HCT116 (cell line): ENCODE data around the gene STK36. TPM values are rescaled to one million over a fixed set of nuclear protein-coding genes. Genes with fewer than 3 reads are reported as not detected.

ENCODE experiments used
- ATAC-seq: fragments of 200-7000 bp; cut with Tn5 transposase; 2 replicates; pipeline ENCODE4 v1.9.1; 2020; ENCODE audit warnings: mild to moderate bottlenecking, moderate library complexity
- BruUV-seq: library from RNA; stranded (reverse); fragments of 400-500 nt; replicated peaks from 2 replicates; lab custom pipeline; 2021; lab: Mats Ljungman, UMichigan
- CTCF ChIA-PET: fragments of 300-600 bp; sonication (Branson Sonifier 250); formaldehyde crosslinking; loops from one replicate; lab custom pipeline; 2021; ENCODE audit warnings: antibody characterized with exemption; lab: Charles Lee
- POLR2A ChIA-PET: fragments of 300-600, 350-600 bp; sonication (Branson Sonifier 250); formaldehyde crosslinking; loops from one replicate; lab custom pipeline; 2021; ENCODE audit warnings: antibody characterized with exemption; lab: Charles Lee
- RAD21 ChIA-PET, 2 experiments: fragments of 300-600 bp; sonication (Branson Sonifier 250); formaldehyde crosslinking; loops; one replicate each; lab custom pipeline; 2023; ENCODE audit warnings: low total read pairs in 2 of 2; ENCODE audit not compliant: uncharacterized antibody in 2 of 2, unreplicated experiment in 2 of 2, low non-redundant PET in 1 of 2; lab: Charles Lee
- DNase-seq: peaks from one replicate; pipeline ENCODE4 v3.0.0-alpha.2; 2010; ENCODE audit warnings: low read depth, low spot score
- H2AFZ ChIP-seq: fragments of 200-600 bp; shearing (Covaris generic), sonication (generic); 2 replicates; pipeline ENCODE4 v1.6.1; 2017; ENCODE audit warnings: low read depth, mixed run types, mixed read lengths, antibody characterized with exemption, low read length; ENCODE audit not compliant: poor library complexity, severe bottlenecking
- H3K27ac ChIP-seq: 2 replicates; pipeline ENCODE4 v1.5.1; 2012; ENCODE audit warnings: low read depth, low read length
- H3K27me3 ChIP-seq: fragments of 200-600 bp; sonication (generic); 2 replicates; pipeline ENCODE4 v1.6.1; 2016; ENCODE audit warnings: mixed run types, low read length, mixed read lengths; ENCODE audit not compliant: insufficient read depth
- H3K36me3 ChIP-seq, 2 experiments: fragments of 200-500 bp in 1 of 2; fragments of 200-600 bp in 1 of 2; sonication (Bioruptor generic) in 1 of 2; sonication (generic) in 1 of 2; 2 replicates each; pipeline versions ENCODE4 v1.5.1 to v1.6.1; 2014 to 2016; ENCODE audit warnings: low read length in 2 of 2, inconsistent platforms in 1 of 2, mixed read lengths in 1 of 2, mixed run types in 1 of 2; ENCODE audit not compliant: insufficient read depth in 2 of 2, control insufficient read depth in 1 of 2
- H3K4me1 ChIP-seq, 2 experiments: fragments of 200-600 bp in 1 of 2; sonication (generic) in 1 of 2; 2 replicates each; pipeline versions ENCODE4 v1.5.1 to v1.6.1; 2012 to 2017; ENCODE audit warnings: low read length in 2 of 2, inconsistent platforms in 1 of 2, mild to moderate bottlenecking in 1 of 2, mixed read lengths in 1 of 2, mixed run types in 1 of 2, moderate library complexity in 1 of 2; ENCODE audit not compliant: insufficient read depth in 2 of 2, control insufficient read depth in 1 of 2
- H3K4me2 ChIP-seq: fragments of 200-600 bp; sonication (generic); 2 replicates; pipeline ENCODE4 v1.6.1; 2017; ENCODE audit warnings: mixed run types, low read length, mixed read lengths
- H3K4me3 ChIP-seq, 2 experiments: fragments of 200-600 bp in 1 of 2; sonication (generic) in 1 of 2; replicated peaks in 1 of 2; 2 replicates each; pipeline ENCODE4 v1.5.1; 2011 to 2016; ENCODE audit warnings: low read length in 2 of 2, control low read depth in 1 of 2, low read depth in 1 of 2, mild to moderate bottlenecking in 1 of 2, mixed read lengths in 1 of 2, mixed run types in 1 of 2
- H3K79me2 ChIP-seq: fragments of 200-600 bp; sonication (generic); 2 replicates; pipeline ENCODE4 v1.6.1; 2017; ENCODE audit warnings: mild to moderate bottlenecking, mixed run types, low read length, moderate library complexity, mixed read lengths; ENCODE audit not compliant: insufficient read depth
- H3K9ac ChIP-seq: fragments of 200-600 bp; sonication (generic); 2 replicates; pipeline ENCODE4 v1.6.1; 2016; ENCODE audit warnings: low read length, mixed read lengths
- H3K9me2 ChIP-seq: fragments of 200-600 bp; sonication (generic), shearing (Covaris generic); 2 replicates; pipeline ENCODE4 v1.6.1; 2017; ENCODE audit warnings: mixed run types, mild to moderate bottlenecking, moderate library complexity; ENCODE audit not compliant: insufficient read depth
- H3K9me3 ChIP-seq, 2 experiments: fragments of 200-500 bp in 1 of 2; fragments of 200-600 bp in 1 of 2; sonication (Bioruptor generic) in 1 of 2; sonication (generic) in 1 of 2; 2 replicates each; pipeline ENCODE4 v1.6.1; 2014 to 2017; ENCODE audit warnings: low read length in 2 of 2, mixed read lengths in 2 of 2, inconsistent platforms in 1 of 2, low read depth in 1 of 2, mild to moderate bottlenecking in 1 of 2, mixed run types in 1 of 2, moderate library complexity in 1 of 2; ENCODE audit not compliant: control insufficient read depth in 1 of 2, insufficient read depth in 1 of 2
- H4K20me1 ChIP-seq: fragments of 200-600 bp; sonication (generic), shearing (Covaris generic); 2 replicates; pipeline ENCODE4 v1.6.1; 2017; ENCODE audit warnings: mixed run types, mild to moderate bottlenecking, moderate library complexity; ENCODE audit not compliant: insufficient read depth
- ATF3 ChIP-seq: IDR thresholded peaks from 2 replicates; pipeline ENCODE4 v1.6.1; 2012
- CBX3 ChIP-seq: IDR thresholded peaks from 2 replicates; pipeline ENCODE4 v1.6.1; 2012; ENCODE audit warnings: low read depth
- CTCF ChIP-seq, 3 experiments: fragments of 200-600 bp in 1 of 3; sonication (generic) in 1 of 3; IDR thresholded peaks in 2 of 3; conservative IDR thresholded peaks in 1 of 3; 2 replicates each; pipeline ENCODE4 v1.5.1; 2012 to 2017; ENCODE audit warnings: low read depth in 2 of 3, low read length in 2 of 3, antibody characterized with exemption in 1 of 3, borderline replicate concordance in 1 of 3, control low read depth in 1 of 3, mild to moderate bottlenecking in 1 of 3, mixed read lengths in 1 of 3, mixed run types in 1 of 3, moderate library complexity in 1 of 3; ENCODE audit not compliant: insufficient read depth in 1 of 3
- EGR1 ChIP-seq: IDR thresholded peaks from 2 replicates; pipeline ENCODE4 v1.6.1; 2012; ENCODE audit warnings: low read depth
- ELF1 ChIP-seq: IDR thresholded peaks from 2 replicates; pipeline ENCODE4 v1.6.1; 2012; ENCODE audit warnings: low read depth, borderline replicate concordance
- JUND ChIP-seq: IDR thresholded peaks from 2 replicates; pipeline ENCODE4 v1.6.1; 2012
- MAX ChIP-seq: IDR thresholded peaks from 2 replicates; pipeline ENCODE4 v1.6.1; 2012
- POLR2A ChIP-seq: IDR thresholded peaks from 2 replicates; pipeline ENCODE4 v1.7.0; 2011; ENCODE audit warnings: borderline replicate concordance; ENCODE audit not compliant: insufficient read depth, insufficient read length; ENCODE audit errors: extremely low read depth
- REST ChIP-seq: IDR thresholded peaks from 2 replicates; pipeline ENCODE4 v1.6.1; 2012; ENCODE audit warnings: low read depth
- SIN3A ChIP-seq: IDR thresholded peaks from 2 replicates; pipeline ENCODE4 v1.6.1; 2012; ENCODE audit warnings: low read depth
- SP1 ChIP-seq: IDR thresholded peaks from 2 replicates; pipeline ENCODE4 v1.6.1; 2012; ENCODE audit warnings: low read depth
- TCF7L2 ChIP-seq: IDR thresholded peaks from 2 replicates; pipeline ENCODE4 v1.7.0; 2011; ENCODE audit warnings: borderline replicate concordance, inconsistent platforms; ENCODE audit not compliant: insufficient read depth, insufficient read length; ENCODE audit errors: extremely low read depth
- YY1 ChIP-seq: IDR thresholded peaks from 2 replicates; pipeline ENCODE4 v1.6.1; 2011; ENCODE audit warnings: low read length, low read depth, moderate library complexity, mild to moderate bottlenecking; ENCODE audit not compliant: insufficient replicate concordance; ENCODE audit errors: extremely low read depth
- ZBTB33 ChIP-seq: IDR thresholded peaks from 2 replicates; pipeline ENCODE4 v1.6.1; 2011; ENCODE audit warnings: mild to moderate bottlenecking, low read length, moderate library complexity; ENCODE audit not compliant: insufficient replicate concordance; ENCODE audit errors: extremely low read depth
- intact Hi-C: fragments of 100-400 bp; cut with micrococcal nuclease; formaldehyde crosslinking; loops from 2 replicates; pipeline ENCODE4 v1.10.0; 2022
- total RNA-seq: library from RNA; stranded (reverse); gene quantifications from one replicate; pipeline ENCODE4 v1.2.1, GENCODE V29; 2021; ENCODE audit not compliant: unreplicated experiment

The STK36 gene
- total RNA-seq, 1 experiment from 2014 or later: 45.5 TPM

- H3K27ac ChIP-seq: no peak overlapping the region
- H3K9me2 ChIP-seq: no peaks in the 10 kb centered on the region
- peaks cover 5% of the 10 kb centered on the region for H3K79me2 ChIP-seq
- no peaks in the 10 kb centered on the region for H3K9me3 ChIP-seq
- H4K20me1 ChIP-seq: no peaks in the 10 kb centered on the region
- no peak overlapping the region for H2AFZ ChIP-seq
- ChIA-PET CTCF (no interaction called here), POLR2A (no interaction called here), RAD21 (no interaction called here)
- H3K36me3 ChIP-seq: peaks cover 36 to 45% of the 10 kb centered on the region in 2 experiments
- H3K4me3 ChIP-seq: no peak overlapping the region
- no TSS peak for BruUV-seq
- TF ChIP-seq ELF1: no peak
- TF ChIP-seq CTCF (IDR thresholded peaks at IDR 0.05 in 2 of 3, conservative IDR thresholded peaks at IDR 0.05 in 1 of 3; ENCODE audit: borderline replicate concordance in 1 of 3, insufficient read depth in 1 of 3, low read depth in 2 of 3, low read length in 2 of 3): no peak
- TF ChIP-seq MAX: no peak
- no peak for TF ChIP-seq SP1
- TF ChIP-seq CBX3: no peak
- no peak for TF ChIP-seq POLR2A
- TF ChIP-seq REST: no peak
- TF ChIP-seq ATF3: no peak
- TF ChIP-seq YY1: no peak
- TF ChIP-seq SIN3A: no peak
- TF ChIP-seq JUND: no peak
- no peak for TF ChIP-seq ZBTB33
- no peak for TF ChIP-seq TCF7L2
- no peak for TF ChIP-seq EGR1
- intact Hi-C loops: no loop called here
- ATAC-seq: no peak
- H3K4me2 ChIP-seq: no peak overlapping the region
- H3K9ac ChIP-seq: no peak overlapping the region
- no peak for DNase-seq
- H3K4me1 ChIP-seq: peaks cover 0 to 9% of the 10 kb centered on the region in 2 experiments; a peak in 1 of 4 replicates
- no peaks in the 10 kb centered on the region for H3K27me3 ChIP-seq
These were observed 75.1 kb downstream of the STK36 start for GRCh38 chr2:218746960-218747359.
